Panc1 (cell line): ENCODE measurements around the gene P2RX1. TPM values are rescaled to one million over a fixed set of nuclear protein-coding genes. Genes with fewer than 3 reads are reported as not detected.

Source experiments
- ATAC-seq: fragments of 200-7000 bp; cut with Tn5 transposase; 2 replicates; pipeline ENCODE4 v1.9.1; 2020; ENCODE audit warnings: mild to moderate bottlenecking, moderate library complexity
- BruUV-seq: library from RNA; stranded (reverse); fragments of 400-500 nt; replicated peaks from 2 replicates; lab custom pipeline; 2021; lab: Mats Ljungman, UMichigan
- CTCF ChIA-PET: fragments of 300-600 bp; sonication (Branson Sonifier 250); formaldehyde crosslinking; loops from one replicate; lab custom pipeline; 2022; ENCODE audit warnings: antibody characterized with exemption; lab: Charles Lee
- POLR2A ChIA-PET: fragments of 300-600 bp; sonication (Branson Sonifier 250); formaldehyde crosslinking; loops from one replicate; lab custom pipeline; 2022; ENCODE audit warnings: antibody characterized with exemption; lab: Charles Lee
- DNase-seq: peaks from one replicate; pipeline ENCODE4 v3.0.0-alpha.2; 2010; ENCODE audit warnings: low read depth, low spot score
- H3K27ac ChIP-seq: 2 replicates; pipeline ENCODE4 v1.5.1; 2011; ENCODE audit warnings: mild to moderate bottlenecking, low read length, inconsistent platforms
- H3K27me3 ChIP-seq: fragments of 200-500 bp; sonication (Bioruptor generic); 2 replicates; pipeline ENCODE4 v1.6.0; 2014; ENCODE audit warnings: low read length, inconsistent platforms; ENCODE audit not compliant: control insufficient read depth, insufficient read depth
- H3K36me3 ChIP-seq: fragments of 200-500 bp; sonication (Bioruptor generic); 2 replicates; pipeline ENCODE4 v1.5.1; 2014; ENCODE audit warnings: inconsistent platforms, mild to moderate bottlenecking, low read length, moderate library complexity; ENCODE audit not compliant: control insufficient read depth, insufficient read depth
- H3K4me1 ChIP-seq: 2 replicates; pipeline ENCODE4 v1.5.1; 2011; ENCODE audit warnings: inconsistent platforms, mild to moderate bottlenecking, low read length, moderate library complexity; ENCODE audit not compliant: control insufficient read depth, insufficient read depth
- H3K4me3 ChIP-seq, 2 experiments: 2 replicates each; pipeline ENCODE4 v1.5.1; 2011 to 2012; ENCODE audit warnings: low read depth in 2 of 2, low read length in 2 of 2, mild to moderate bottlenecking in 2 of 2, inconsistent platforms in 1 of 2, moderate library complexity in 1 of 2
- H3K9me3 ChIP-seq: fragments of 200-500 bp; sonication (Bioruptor generic); 2 replicates; pipeline ENCODE4 v1.5.1; 2014; ENCODE audit warnings: low read depth, mild to moderate bottlenecking, inconsistent platforms, low read length, moderate library complexity; ENCODE audit not compliant: control insufficient read depth, insufficient read depth
- CTCF ChIP-seq: fragments of 450-650 bp; IDR thresholded peaks from 2 replicates; pipeline ENCODE4 v1.5.1; 2017; ENCODE audit warnings: mild to moderate bottlenecking
- POLR2AphosphoS5 ChIP-seq: IDR thresholded peaks from 2 replicates; pipeline ENCODE4 v1.6.1; 2012; ENCODE audit warnings: mild to moderate bottlenecking, low read depth, low read length, moderate library complexity
- REST ChIP-seq, 2 experiments: IDR thresholded peaks; 2 replicates each; pipeline ENCODE4 v1.6.1; 2011 to 2012; ENCODE audit warnings: low read depth in 2 of 2, control low read depth in 1 of 2, low read length in 1 of 2, mild to moderate bottlenecking in 1 of 2, moderate library complexity in 1 of 2; ENCODE audit not compliant: insufficient read depth in 1 of 2
- SIN3A ChIP-seq: IDR thresholded peaks from 2 replicates; pipeline ENCODE4 v1.6.1; 2012; ENCODE audit warnings: low read depth, mild to moderate bottlenecking, low read length, moderate library complexity, borderline replicate concordance; ENCODE audit not compliant: insufficient read depth
- TCF7L2 ChIP-seq: IDR thresholded peaks from 2 replicates; pipeline ENCODE4 v1.6.1; 2011; ENCODE audit warnings: mild to moderate bottlenecking, low read depth, low read length, inconsistent platforms
- in situ Hi-C: cut with HindIII; loops from 2 replicates; pipeline ENCODE4 v1.10.0; 2016; ENCODE audit warnings: low sequenced_read_pairs, low pct_unique_long_range_greater_than_20kb
- intact Hi-C: fragments of 100-400 bp; cut with micrococcal nuclease; formaldehyde crosslinking; loops from one replicate; pipeline ENCODE4 v1.10.0; 2022; ENCODE audit not compliant: unreplicated experiment
- total RNA-seq: library from RNA; stranded (reverse); gene quantifications from one replicate; pipeline ENCODE4 v1.2.1, GENCODE V29; 2021; ENCODE audit not compliant: unreplicated experiment

The P2RX1 gene
- total RNA-seq, 1 experiment from 2014 or later = not detected

GRCh38 chr17:3885271-3885670, 31.0 kb downstream of the P2RX1 start:
- intact Hi-C loops = no loop called here
- peaks cover 38% of the 10 kb centered on the region for H3K4me1 ChIP-seq
- no peak for DNase-seq
- no peaks in the 10 kb centered on the region for H3K36me3 ChIP-seq
- TF ChIP-seq REST (IDR thresholded peaks at IDR 0.05; ENCODE audit: insufficient read depth in 1 of 2, low read depth in 2 of 2, low read length in 1 of 2) (no peak), SIN3A (no peak), TCF7L2 (no peak), POLR2AphosphoS5 (no peak), CTCF (no peak)
- no peak for ATAC-seq
- BruUV-seq = no TSS peak
- H3K27me3 ChIP-seq = no peaks in the 10 kb centered on the region
- no peaks in the 10 kb centered on the region for H3K9me3 ChIP-seq
- ChIA-PET POLR2A (no interaction called here), CTCF (no interaction called here)
- no peak overlapping the region for H3K27ac ChIP-seq
- H3K4me3 ChIP-seq = no peak overlapping the region
- in situ Hi-C loops = no loop called here

GRCh38 chr17:3884188-3884587, 32.1 kb downstream of the P2RX1 start:
- ChIA-PET POLR2A (no interaction called here), CTCF (no interaction called here)
- Histone ChIP-seq H3K9me3 (no peaks in the 10 kb centered on the region), H3K27me3 (no peaks in the 10 kb centered on the region), H3K27ac (no peak overlapping the region), H3K4me3 (no peak overlapping the region), H3K4me1 (peaks cover 27% of the 10 kb centered on the region), H3K36me3 (no peaks in the 10 kb centered on the region)
- in situ Hi-C loops = no loop called here
- DNase-seq (no peak), ATAC-seq (no peak)
- no peak for TF ChIP-seq REST (IDR thresholded peaks at IDR 0.05; ENCODE audit: insufficient read depth in 1 of 2, low read depth in 2 of 2, low read length in 1 of 2)
- no peak for TF ChIP-seq CTCF
- TF ChIP-seq SIN3A = no peak
- TF ChIP-seq POLR2AphosphoS5 = no peak
- no peak for TF ChIP-seq TCF7L2
- no TSS peak for BruUV-seq
- intact Hi-C loops = no loop called here
